Suprapubic skin (tissue), 4 donors: ENCODE measurements around the gene SLK.

ENCODE experiments used
- POLR2A ChIP-seq, 2 donors: fragments of 450-650 bp; IDR thresholded peaks; one replicate each; pipeline ENCODE4 v1.6.1; 2017; ENCODE audit warnings: antibody characterized with exemption in 2 of 2, mild to moderate bottlenecking in 2 of 2, moderate library complexity in 2 of 2
- POLR2AphosphoS5 ChIP-seq, 3 donors: sonication (generic); formaldehyde crosslinking; IDR thresholded peaks; one replicate each; pipeline ENCODE4 v1.6.1; 2017; ENCODE audit warnings: antibody characterized with exemption in 3 of 3
- TF ChIP-seq, protein P1 (sequence below), 2 donors: fragments of 200-600 bp in 1 of 2; fragments of 450-650 bp in 1 of 2; sonication (generic) in 1 of 2; IDR thresholded peaks; one replicate each; pipeline ENCODE4 v1.5.1; 2016 to 2019; ENCODE audit warnings: antibody characterized with exemption in 2 of 2, mild to moderate bottlenecking in 1 of 2, moderate library complexity in 1 of 2

DNA sequence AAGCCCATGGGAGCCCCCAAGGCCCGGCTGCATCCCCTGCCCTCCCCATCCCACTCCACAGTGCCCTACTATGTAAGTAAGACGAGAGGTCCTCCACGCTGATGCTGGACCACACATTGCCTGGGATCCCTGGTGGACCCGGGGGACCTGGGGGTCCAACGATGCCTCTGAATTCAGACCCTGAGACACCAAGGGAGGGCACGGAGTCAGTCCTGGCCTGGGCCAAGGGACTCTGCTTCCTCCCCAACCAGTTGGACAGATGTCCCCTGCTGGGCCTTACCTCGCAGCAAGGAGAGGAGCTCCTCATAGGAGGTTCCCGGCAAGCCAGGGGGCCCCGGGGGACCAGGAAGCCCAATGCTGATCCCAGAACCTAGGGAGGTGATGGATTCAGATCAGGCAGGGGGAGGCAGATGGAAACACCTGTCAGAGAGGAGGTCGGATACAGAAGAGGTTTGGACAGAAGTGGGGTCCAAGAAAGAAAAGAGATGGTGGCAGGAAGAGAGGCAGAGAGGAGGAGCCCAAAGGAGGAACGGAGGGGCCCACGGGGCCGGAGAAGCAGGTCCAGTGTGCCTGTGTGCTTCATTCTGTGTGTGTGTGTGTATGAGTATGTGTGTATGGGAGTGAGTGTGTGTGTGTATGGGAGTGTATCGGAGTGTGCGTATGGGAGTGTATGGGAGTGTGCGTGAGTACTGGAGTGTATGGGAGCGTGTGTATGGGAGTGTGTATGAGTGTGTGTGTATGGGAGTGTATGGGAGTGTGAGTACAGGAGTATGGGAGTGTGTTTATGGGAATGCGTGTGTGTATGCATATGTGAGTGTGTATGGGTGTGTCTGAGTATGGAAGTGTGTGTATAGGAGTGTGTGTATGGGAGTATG is 68.5 kb downstream of the SLK start:
- TF ChIP-seq POLR2AphosphoS5 (IDR thresholded peaks at IDR 0.05) (no peak), POLR2A (IDR thresholded peaks at IDR 0.05) (no peak)
- TF ChIP-seq, protein P1, sequence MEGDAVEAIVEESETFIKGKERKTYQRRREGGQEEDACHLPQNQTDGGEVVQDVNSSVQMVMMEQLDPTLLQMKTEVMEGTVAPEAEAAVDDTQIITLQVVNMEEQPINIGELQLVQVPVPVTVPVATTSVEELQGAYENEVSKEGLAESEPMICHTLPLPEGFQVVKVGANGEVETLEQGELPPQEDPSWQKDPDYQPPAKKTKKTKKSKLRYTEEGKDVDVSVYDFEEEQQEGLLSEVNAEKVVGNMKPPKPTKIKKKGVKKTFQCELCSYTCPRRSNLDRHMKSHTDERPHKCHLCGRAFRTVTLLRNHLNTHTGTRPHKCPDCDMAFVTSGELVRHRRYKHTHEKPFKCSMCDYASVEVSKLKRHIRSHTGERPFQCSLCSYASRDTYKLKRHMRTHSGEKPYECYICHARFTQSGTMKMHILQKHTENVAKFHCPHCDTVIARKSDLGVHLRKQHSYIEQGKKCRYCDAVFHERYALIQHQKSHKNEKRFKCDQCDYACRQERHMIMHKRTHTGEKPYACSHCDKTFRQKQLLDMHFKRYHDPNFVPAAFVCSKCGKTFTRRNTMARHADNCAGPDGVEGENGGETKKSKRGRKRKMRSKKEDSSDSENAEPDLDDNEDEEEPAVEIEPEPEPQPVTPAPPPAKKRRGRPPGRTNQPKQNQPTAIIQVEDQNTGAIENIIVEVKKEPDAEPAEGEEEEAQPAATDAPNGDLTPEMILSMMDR (IDR thresholded peaks at IDR 0.05), result no peak
